Measurements from ENCODE around the gene PPIE.

GRCh38 chr1:39760074-39761008 is 21.7 kb downstream of the PPIE start:
- TF ChIP-seq CTCF (conservative IDR thresholded peaks at IDR 0.05), result no peak
- TF ChIP-seq ZFX (IDR thresholded peaks at IDR 0.05), result no peak

Measured in C4-2B (cell line).